Measurements from ENCODE around the gene GSG1.

GRCh38 chr12:13039328-13039956 lies 64.0 kb downstream of the GSG1 start:
- TF ChIP-seq, protein P1, sequence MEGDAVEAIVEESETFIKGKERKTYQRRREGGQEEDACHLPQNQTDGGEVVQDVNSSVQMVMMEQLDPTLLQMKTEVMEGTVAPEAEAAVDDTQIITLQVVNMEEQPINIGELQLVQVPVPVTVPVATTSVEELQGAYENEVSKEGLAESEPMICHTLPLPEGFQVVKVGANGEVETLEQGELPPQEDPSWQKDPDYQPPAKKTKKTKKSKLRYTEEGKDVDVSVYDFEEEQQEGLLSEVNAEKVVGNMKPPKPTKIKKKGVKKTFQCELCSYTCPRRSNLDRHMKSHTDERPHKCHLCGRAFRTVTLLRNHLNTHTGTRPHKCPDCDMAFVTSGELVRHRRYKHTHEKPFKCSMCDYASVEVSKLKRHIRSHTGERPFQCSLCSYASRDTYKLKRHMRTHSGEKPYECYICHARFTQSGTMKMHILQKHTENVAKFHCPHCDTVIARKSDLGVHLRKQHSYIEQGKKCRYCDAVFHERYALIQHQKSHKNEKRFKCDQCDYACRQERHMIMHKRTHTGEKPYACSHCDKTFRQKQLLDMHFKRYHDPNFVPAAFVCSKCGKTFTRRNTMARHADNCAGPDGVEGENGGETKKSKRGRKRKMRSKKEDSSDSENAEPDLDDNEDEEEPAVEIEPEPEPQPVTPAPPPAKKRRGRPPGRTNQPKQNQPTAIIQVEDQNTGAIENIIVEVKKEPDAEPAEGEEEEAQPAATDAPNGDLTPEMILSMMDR (IDR thresholded peaks at IDR 0.05; ENCODE audit: low read depth, low read length) = no peak
- no peak for TF ChIP-seq POLR2A (IDR thresholded peaks at IDR 0.05; ENCODE audit: extremely low read depth, insufficient read length)
